Natural killer cell (primary cell): ENCODE data around the gene ATF7. TPM values are rescaled to one million over a fixed set of nuclear protein-coding genes. Genes with fewer than 3 reads are reported as not detected.

Experiments used
- ATAC-seq, 3 donors: fragments of 150-1000 bp in 2 of 3; fragments of 200-7000 bp in 1 of 3; cut with Tn5 transposase; 1 replicate in 1 of 3; 2 replicates in 2 of 3; pipeline ENCODE4 v1.10.0; 2021; ENCODE audit warnings: mild to moderate bottlenecking in 2 of 3, moderate library complexity in 2 of 3
- DNase-seq, 2 donors: peaks; one replicate each; pipeline versions ENCODE4 v3.0.0 to v3.0.0-alpha.2; 2013 to 2021; ENCODE audit warnings: mixed read lengths in 1 of 2
- H3K27ac ChIP-seq: one replicate; pipeline ENCODE4 v1.5.1; 2013; ENCODE audit warnings: mild to moderate bottlenecking, low read length
- H3K27me3 ChIP-seq: one replicate; pipeline ENCODE4 v1.6.1; 2013; ENCODE audit warnings: low read length; ENCODE audit not compliant: control insufficient read depth, insufficient read depth
- H3K36me3 ChIP-seq: one replicate; pipeline ENCODE4 v1.6.1; 2013; ENCODE audit warnings: low read length; ENCODE audit not compliant: control insufficient read depth, insufficient read depth
- H3K4me1 ChIP-seq: one replicate; pipeline ENCODE4 v1.6.1; 2013; ENCODE audit warnings: low read length; ENCODE audit not compliant: control insufficient read depth, insufficient read depth
- H3K4me3 ChIP-seq: one replicate; pipeline ENCODE4 v1.5.1; 2013; ENCODE audit warnings: low read length
- H3K9me3 ChIP-seq: one replicate; pipeline ENCODE4 v1.6.1; 2013; ENCODE audit warnings: low read length; ENCODE audit not compliant: control insufficient read depth, insufficient read depth
- H3K27ac Mint-ChIP-seq, 2 donors: one replicate each; pipeline ENCODE4 v1.8.0; 2022; ENCODE audit warnings: mild to moderate bottlenecking in 2 of 2, mixed read lengths in 2 of 2, moderate library complexity in 1 of 2
- H3K27me3 Mint-ChIP-seq, 2 donors: one replicate each; pipeline ENCODE4 v1.8.0; 2022; ENCODE audit warnings: low read depth in 2 of 2, mixed read lengths in 2 of 2
- H3K36me3 Mint-ChIP-seq: one replicate; pipeline ENCODE4 v1.8.0; 2022; ENCODE audit warnings: mixed read lengths
- H3K4me1 Mint-ChIP-seq, 2 donors: one replicate each; pipeline ENCODE4 v1.8.0; 2022; ENCODE audit warnings: mixed read lengths in 2 of 2
- H3K4me3 Mint-ChIP-seq: one replicate; pipeline ENCODE4 v1.8.0; 2022; ENCODE audit warnings: mild to moderate bottlenecking, moderate library complexity, mixed read lengths
- H3K9me3 Mint-ChIP-seq, 2 donors: one replicate each; pipeline ENCODE4 v1.8.0; 2022; ENCODE audit warnings: mixed read lengths in 2 of 2
- CTCF ChIP-seq: fragments of 200-600 bp; IDR thresholded peaks from one replicate; pipeline ENCODE4 v1.8.0; 2022; ENCODE audit warnings: antibody characterized with exemption
- WGBS: methylation state at CpG from one replicate; pipeline ENCODE4 v1.1.7; 2013; ENCODE audit warnings: missing lambda C conversion rate; ENCODE audit not compliant: insufficient coverage; 5-methylcytosine and 5-hydroxymethylcytosine counted together
- intact Hi-C: fragments of 100-400 bp; cut with micrococcal nuclease; formaldehyde crosslinking; loops from one replicate; pipeline ENCODE4 v1.14.2; 2022
- total RNA-seq, 4 donors: library from RNA; stranded (reverse); fragments of 120-200 nt in 1 of 4; gene quantifications; one replicate each; pipeline versions ENCODE4 v1.2.3 to v1.2.4, GENCODE V29; 2013 to 2022

The ATF7 gene
- total RNA-seq, 3 donors from 2014 or later (not counting 1 experiment from before 2014, with no cell fraction given), result 32.3 to 42.3 (median 34.9) TPM

- DNase-seq (no peak), ATAC-seq (no peak)
- TF ChIP-seq CTCF, result no peak
- Histone ChIP-seq H3K4me3 (no peak overlapping the region), H3K9me3 (no peaks in the 10 kb centered on the region), H3K4me1 (peaks cover 48% of the 10 kb centered on the region), H3K27ac (no peak overlapping the region), H3K27me3 (no peaks in the 10 kb centered on the region), H3K36me3 (no peaks in the 10 kb centered on the region)
- H3K36me3 Mint-ChIP-seq, result no peaks in the 10 kb centered on the region
- H3K27me3 Mint-ChIP-seq, result no peaks in the 10 kb centered on the region
- H3K4me1 Mint-ChIP-seq, result peaks cover 34 to 58% of the 10 kb centered on the region in 2 donors
- WGBS, result 100% methylated on average over 2 of the region's 3 CpGs
- peak overlapping the region; percentile 99 for H3K4me3 Mint-ChIP-seq
- intact Hi-C loops, result no loop called here
- peak overlapping the region; percentile 98 to 99 for H3K27ac Mint-ChIP-seq
- no peaks in the 10 kb centered on the region for H3K9me3 Mint-ChIP-seq
These were observed 128.7 kb downstream of the ATF7 start for GRCh38 chr12:53497461-53497860.

- Histone ChIP-seq H3K9me3 (no peaks in the 10 kb centered on the region), H3K36me3 (no peaks in the 10 kb centered on the region), H3K4me1 (peaks cover 46% of the 10 kb centered on the region), H3K27me3 (no peaks in the 10 kb centered on the region), H3K4me3 (no peak overlapping the region), H3K27ac (no peak overlapping the region)
- H3K4me3 Mint-ChIP-seq, result no peak overlapping the region
- TF ChIP-seq CTCF, result no peak
- H3K36me3 Mint-ChIP-seq, result no peaks in the 10 kb centered on the region
- H3K9me3 Mint-ChIP-seq, result no peaks in the 10 kb centered on the region
- 100% methylated on average over 1 of the region's 1 CpG for WGBS
- H3K27me3 Mint-ChIP-seq, result no peaks in the 10 kb centered on the region
- DNase-seq (no peak), ATAC-seq (no peak)
- no peak overlapping the region for H3K27ac Mint-ChIP-seq
- intact Hi-C loops, result no loop called here
- peaks cover 32 to 56% of the 10 kb centered on the region in 2 donors for H3K4me1 Mint-ChIP-seq
These were observed 129.5 kb downstream of the ATF7 start for GRCh38 chr12:53496752-53497032.

GRCh38 chr12:53495903-53496751 is 130.1 kb downstream of the ATF7 start:
- Mint-ChIP-seq H3K9me3 (no peaks in the 10 kb centered on the region), H3K4me3 (peak overlapping the region; percentile 3), H3K27me3 (no peaks in the 10 kb centered on the region), H3K4me1 (peaks cover 32 to 54% of the 10 kb centered on the region in 2 donors), H3K36me3 (no peaks in the 10 kb centered on the region), H3K27ac (no peak overlapping the region)
- Histone ChIP-seq H3K27ac (no peak overlapping the region), H3K9me3 (no peaks in the 10 kb centered on the region), H3K27me3 (no peaks in the 10 kb centered on the region), H3K4me1 (peaks cover 42% of the 10 kb centered on the region), H3K4me3 (no peak overlapping the region), H3K36me3 (no peaks in the 10 kb centered on the region)
- DNase-seq (no peak), ATAC-seq (no peak)
- no peak for TF ChIP-seq CTCF
- intact Hi-C loops, result no loop called here
- 54% methylated on average over 2 of the region's 5 CpGs for WGBS
